Measurements from ENCODE around the gene DHX15. TPM values are rescaled to one million over a fixed set of nuclear protein-coding genes. Genes with fewer than 3 reads are reported as not detected.

Gene DHX15
- total RNA-seq, 1 donor from 2014 or later: 130 TPM

DNA sequence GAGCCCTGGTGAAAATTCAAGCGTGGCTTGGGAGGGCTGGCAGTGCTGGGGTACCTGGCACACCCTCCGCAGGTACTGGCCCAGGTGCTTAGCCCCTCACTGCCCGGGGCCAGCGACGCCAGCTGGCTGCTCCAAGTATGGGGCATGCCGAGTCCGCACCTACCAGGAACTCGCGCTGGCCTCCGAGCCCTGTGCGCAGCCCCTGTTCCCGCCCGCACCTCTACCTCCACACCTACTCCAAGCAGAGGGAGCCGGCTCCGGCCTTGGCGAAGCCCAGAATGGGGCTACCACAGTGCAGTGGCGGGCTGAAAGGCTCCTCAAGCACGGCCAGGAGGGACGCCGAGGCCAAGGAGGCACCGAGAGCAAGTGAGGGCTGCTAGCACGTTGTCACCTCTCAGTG is 14.9 kb upstream of the DHX15 start:
- Histone ChIP-seq H3K4me3 (ENCODE audit: insufficient read depth, low read depth, low read length) (no peak overlapping the region), H3K27ac (ENCODE audit: low read depth, low read length) (no peak overlapping the region), H3K9ac (ENCODE audit: low read length) (no peak overlapping the region), H3K9me3 (ENCODE audit: insufficient read depth, low read depth, low read length) (no peaks in the 10 kb centered on the region), H3K27me3 (ENCODE audit: insufficient read depth, low read length) (no peaks in the 10 kb centered on the region), H3K36me3 (ENCODE audit: insufficient read depth, low read length) (no peaks in the 10 kb centered on the region), H3K79me2 (ENCODE audit: insufficient read depth, low read length) (no peaks in the 10 kb centered on the region), H2AFZ (ENCODE audit: low read depth, low read length) (no peak overlapping the region), H3K4me2 (ENCODE audit: low read length) (no peak overlapping the region), H3K4me1 (ENCODE audit: insufficient read depth, low read length) (no peaks in the 10 kb centered on the region), H4K20me1 (ENCODE audit: insufficient read depth, low read length) (no peaks in the 10 kb centered on the region)
- Mint-ChIP-seq H3K4me1 (ENCODE audit: low read depth, unreplicated experiment) (peaks cover 16% of the 10 kb centered on the region), H3K4me3 (ENCODE audit: unreplicated experiment) (no peak overlapping the region), H3K9me3 (ENCODE audit: unreplicated experiment) (no peaks in the 10 kb centered on the region), H3K36me3 (ENCODE audit: low read depth, unreplicated experiment) (no peaks in the 10 kb centered on the region), H3K27ac (ENCODE audit: unreplicated experiment) (no peak overlapping the region), H3K27me3 (ENCODE audit: low read depth, unreplicated experiment) (no peaks in the 10 kb centered on the region)
- DNase-seq (ENCODE audit: low read depth): no peak
- no peak for FAIRE-seq
- no peak for TF ChIP-seq EZH2 (IDR thresholded peaks at IDR 0.05; ENCODE audit: insufficient read depth, low read length)
- TF ChIP-seq CTCF (IDR thresholded peaks at IDR 0.05; ENCODE audit: insufficient read depth, low read depth, low read length): no peak

GRCh38 chr4:24598025-24598424 is 13.7 kb upstream of the DHX15 start:
- no peak overlapping the region for H2AFZ ChIP-seq (ENCODE audit: low read depth, low read length)
- peaks cover 16% of the 10 kb centered on the region for H3K4me1 Mint-ChIP-seq (ENCODE audit: low read depth, unreplicated experiment)
- H3K9me3 ChIP-seq (ENCODE audit: insufficient read depth, low read depth, low read length): no peaks in the 10 kb centered on the region
- no peak overlapping the region for H3K9ac ChIP-seq (ENCODE audit: low read length)
- H3K36me3 Mint-ChIP-seq (ENCODE audit: low read depth, unreplicated experiment): no peaks in the 10 kb centered on the region
- no peaks in the 10 kb centered on the region for H3K79me2 ChIP-seq (ENCODE audit: insufficient read depth, low read length)
- no peak overlapping the region for H3K4me3 Mint-ChIP-seq (ENCODE audit: unreplicated experiment)
- no peaks in the 10 kb centered on the region for H3K36me3 ChIP-seq (ENCODE audit: insufficient read depth, low read length)
- FAIRE-seq: no peak
- H4K20me1 ChIP-seq (ENCODE audit: insufficient read depth, low read length): no peaks in the 10 kb centered on the region
- no peak overlapping the region for H3K4me3 ChIP-seq (ENCODE audit: insufficient read depth, low read depth, low read length)
- H3K4me2 ChIP-seq (ENCODE audit: low read length): no peak overlapping the region
- H3K9me3 Mint-ChIP-seq (ENCODE audit: unreplicated experiment): no peaks in the 10 kb centered on the region
- no peak for DNase-seq (ENCODE audit: low read depth)
- TF ChIP-seq EZH2 (IDR thresholded peaks at IDR 0.05; ENCODE audit: insufficient read depth, low read length) (no peak), CTCF (IDR thresholded peaks at IDR 0.05; ENCODE audit: insufficient read depth, low read depth, low read length) (no peak)
- no peaks in the 10 kb centered on the region for H3K27me3 ChIP-seq (ENCODE audit: insufficient read depth, low read length)
- no peak overlapping the region for H3K27ac ChIP-seq (ENCODE audit: low read depth, low read length)
- no peaks in the 10 kb centered on the region for H3K27me3 Mint-ChIP-seq (ENCODE audit: low read depth, unreplicated experiment)
- H3K4me1 ChIP-seq (ENCODE audit: insufficient read depth, low read length): no peaks in the 10 kb centered on the region
- peak overlapping the region; percentile 67 for H3K27ac Mint-ChIP-seq (ENCODE audit: unreplicated experiment)

DNA sequence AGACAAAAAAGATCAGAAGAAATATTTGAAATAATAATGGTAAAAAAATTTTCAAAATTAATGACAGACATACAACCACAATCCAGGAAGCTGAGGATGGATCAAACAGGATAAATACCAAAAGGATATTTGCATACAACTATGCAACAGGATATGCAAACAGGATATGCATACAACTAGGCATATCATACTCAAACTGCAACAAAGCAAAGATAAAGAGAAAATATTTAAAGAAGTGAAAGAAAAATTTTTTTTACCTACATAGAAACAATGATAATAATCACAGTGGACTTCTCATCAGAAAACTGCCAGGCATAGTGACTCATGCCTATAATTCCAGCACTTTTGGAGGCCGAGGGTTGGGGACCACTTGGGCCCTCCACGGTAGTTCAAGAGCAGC is 11.3 kb upstream of the DHX15 start:
- Histone ChIP-seq H4K20me1 (ENCODE audit: insufficient read depth, low read length) (no peaks in the 10 kb centered on the region), H3K4me2 (ENCODE audit: low read length) (no peak overlapping the region), H3K27me3 (ENCODE audit: insufficient read depth, low read length) (no peaks in the 10 kb centered on the region), H3K4me1 (ENCODE audit: insufficient read depth, low read length) (no peaks in the 10 kb centered on the region), H3K27ac (ENCODE audit: low read depth, low read length) (no peak overlapping the region), H3K36me3 (ENCODE audit: insufficient read depth, low read length) (no peaks in the 10 kb centered on the region), H3K79me2 (ENCODE audit: insufficient read depth, low read length) (no peaks in the 10 kb centered on the region), H3K9ac (ENCODE audit: low read length) (no peak overlapping the region), H2AFZ (ENCODE audit: low read depth, low read length) (no peak overlapping the region), H3K4me3 (ENCODE audit: insufficient read depth, low read depth, low read length) (no peak overlapping the region), H3K9me3 (ENCODE audit: insufficient read depth, low read depth, low read length) (no peaks in the 10 kb centered on the region)
- Mint-ChIP-seq H3K27me3 (ENCODE audit: low read depth, unreplicated experiment) (no peaks in the 10 kb centered on the region), H3K27ac (ENCODE audit: unreplicated experiment) (no peak overlapping the region), H3K4me1 (ENCODE audit: low read depth, unreplicated experiment) (peaks cover 16% of the 10 kb centered on the region), H3K9me3 (ENCODE audit: unreplicated experiment) (peaks cover 3% of the 10 kb centered on the region), H3K4me3 (ENCODE audit: unreplicated experiment) (no peak overlapping the region), H3K36me3 (ENCODE audit: low read depth, unreplicated experiment) (no peaks in the 10 kb centered on the region)
- no peak for TF ChIP-seq EZH2 (IDR thresholded peaks at IDR 0.05; ENCODE audit: insufficient read depth, low read length)
- no peak for TF ChIP-seq CTCF (IDR thresholded peaks at IDR 0.05; ENCODE audit: insufficient read depth, low read depth, low read length)
- DNase-seq (ENCODE audit: low read depth): no peak
- FAIRE-seq: no peak

All from astrocyte (in vitro differentiated cells and primary cell).